ENCODE data around the gene EFCAB6. TPM values are rescaled to one million over a fixed set of nuclear protein-coding genes. Genes with fewer than 3 reads are reported as not detected.

EFCAB6 gene
- total RNA-seq, result 1.1 and 1.8 TPM in 2 replicates

GRCh38 chr22:43812149-43812842 is at the start of gene EFCAB6:
EFCAB6 (minus strand) TSS chr22:43812305; CDS start chr22:43782318, 29,987 bp downstream.

Small RNA genes lying within 50 kb of the gene (small RNA-seq; reads per million reads assigned to genes)
- not detected for gene HMGN2P9 (ENCODE audit: low replicate concordance)

Other genes starting within 250 kb of the EFCAB6 start
- gene SULT4A1, start 50.2 kb upstream of the EFCAB6 start, total RNA-seq, result not detected in 2 replicates
- not detected in 2 replicates for gene PNPLA5, start 79.7 kb upstream of the EFCAB6 start, total RNA-seq
- gene PNPLA3, start 111.5 kb upstream of the EFCAB6 start, total RNA-seq, result 5.9 and 12.0 TPM in 2 replicates
- 37.9 and 51.1 TPM in 2 replicates for gene SAMM50, start 143.1 kb upstream of the EFCAB6 start, total RNA-seq
- gene PARVB, start 212.0 kb upstream of the EFCAB6 start, total RNA-seq, result 54.9 and 67.6 TPM in 2 replicates

Measured in placental pericyte (primary cell).